Tibial artery (tissue), 4 donors: ENCODE results near the gene KLK12.

Experiments
- DNase-seq, 2 donors: peaks; one replicate each; pipeline ENCODE4 v3.0.0-alpha.2; 2019
- H3K27ac ChIP-seq, 2 donors: fragments of 200-600 bp; sonication (generic) in 1 of 2; 1 replicate in 1 of 2; 2 replicates in 1 of 2; pipeline ENCODE4 v1.5.1; 2018 to 2019; ENCODE audit warnings: mild to moderate bottlenecking in 1 of 2
- H3K27me3 ChIP-seq, 2 donors: fragments of 200-600 bp; sonication (generic) in 1 of 2; one replicate each; pipeline versions ENCODE4 v1.5.1 to v1.6.0; 2016 to 2019
- H3K36me3 ChIP-seq, 3 donors: fragments of 200-600 bp; sonication (generic) in 2 of 3; one replicate each; pipeline ENCODE4 v1.5.1; 2016 to 2019; ENCODE audit warnings: mild to moderate bottlenecking in 2 of 3
- H3K4me1 ChIP-seq, 4 donors: fragments of 200-600 bp; sonication (generic) in 2 of 4; 1 replicate in 3 of 4; 2 replicates in 1 of 4; pipeline ENCODE4 v1.5.1; 2016 to 2019
- H3K4me3 ChIP-seq, 2 donors: fragments of 200-600 bp; sonication (generic) in 1 of 2; 1 replicate in 1 of 2; 2 replicates in 1 of 2; pipeline ENCODE4 v1.5.1; 2018 to 2019; ENCODE audit warnings: mild to moderate bottlenecking in 2 of 2
- H3K9me3 ChIP-seq, 3 donors: fragments of 200-600 bp; sonication (generic) in 1 of 3; one replicate each; pipeline ENCODE4 v1.5.1; 2016 to 2019
- CTCF ChIP-seq, 2 experiments: fragments of 200-600 bp in 1 of 2; fragments of 450-650 bp in 1 of 2; IDR thresholded peaks; one replicate each; pipeline ENCODE4 v1.5.1; 2017 to 2019; ENCODE audit warnings: antibody characterized with exemption in 2 of 2, mild to moderate bottlenecking in 1 of 2, moderate library complexity in 1 of 2
- intact Hi-C: fragments of 100-400 bp; cut with DNase I; formaldehyde crosslinking; loops from one replicate; pipeline ENCODE4 v1.15.0; 2023; ENCODE audit warnings: low total_unique reads

The KLK12 gene

GRCh38 chr19:51034704-51035103 lies at the start of gene KLK12:
Gene KLK12 (minus strand): TSS chr19:51035002. CDS start chr19:51034621, 381 bp downstream.
- Histone ChIP-seq H3K4me1 (no peaks in the 10 kb centered on the region), H3K9me3 (no peaks in the 10 kb centered on the region)
- intact Hi-C loops, result no loop called here

GRCh38 chr19:51084505-51084904 lies 49.7 kb upstream of the KLK12 start:
- intact Hi-C loops, result no loop called here
- Histone ChIP-seq H3K36me3 (no peaks in the 10 kb centered on the region), H3K27me3 (peaks cover 0 to 11% of the 10 kb centered on the region in 2 donors), H3K4me1 (no peaks in the 10 kb centered on the region), H3K27ac (no peak overlapping the region), H3K4me3 (no peak overlapping the region), H3K9me3 (no peaks in the 10 kb centered on the region)
- TF ChIP-seq CTCF (IDR thresholded peaks at IDR 0.05), result no peak
- no peak for DNase-seq

More at GRCh38 chr19:51034704-51035103, at the start of gene KLK12:
- no peak for TF ChIP-seq CTCF (IDR thresholded peaks at IDR 0.05)
- peaks cover 0 to 12% of the 10 kb centered on the region in 2 donors for H3K27me3 ChIP-seq
- no peaks in the 10 kb centered on the region for H3K36me3 ChIP-seq
- no peak within 1 kb of the TSS for H3K27ac ChIP-seq
- no peak for DNase-seq
- H3K4me3 ChIP-seq, result no peak within 1 kb of the TSS

- no peak for TF ChIP-seq CTCF (IDR thresholded peaks at IDR 0.05)
- Histone ChIP-seq H3K9me3 (no peaks in the 10 kb centered on the region), H3K4me1 (no peaks in the 10 kb centered on the region), H3K36me3 (no peaks in the 10 kb centered on the region), H3K27me3 (peaks cover 0 to 14% of the 10 kb centered on the region in 2 donors), H3K4me3 (no peak overlapping the region), H3K27ac (no peak overlapping the region)
- intact Hi-C loops, result no loop called here
- peak in 1 of 2 donors; percentile 23 for DNase-seq
These were observed 49.0 kb upstream of the KLK12 start for GRCh38 chr19:51083783-51084182.

- Histone ChIP-seq H3K27ac (no peak overlapping the region), H3K27me3 (peaks cover 0 to 14% of the 10 kb centered on the region in 2 donors), H3K4me1 (no peaks in the 10 kb centered on the region), H3K4me3 (no peak overlapping the region), H3K36me3 (no peaks in the 10 kb centered on the region), H3K9me3 (no peaks in the 10 kb centered on the region)
- intact Hi-C loops, result no loop called here
- no peak for DNase-seq
- no peak for TF ChIP-seq CTCF (IDR thresholded peaks at IDR 0.05)
These were observed 48.4 kb upstream of the KLK12 start for GRCh38 chr19:51083181-51083580.

- no peak within 1 kb of the TSS for H3K27ac ChIP-seq
- no peaks in the 10 kb centered on the region for H3K9me3 ChIP-seq
- DNase-seq, result peak in 1 of 2 donors; percentile 44
- H3K4me1 ChIP-seq, result no peaks in the 10 kb centered on the region
- no peak for TF ChIP-seq CTCF (IDR thresholded peaks at IDR 0.05)
- intact Hi-C loops, result no loop called here
- no peaks in the 10 kb centered on the region for H3K36me3 ChIP-seq
- H3K4me3 ChIP-seq, result no peak within 1 kb of the TSS
- peaks cover 0 to 14% of the 10 kb centered on the region in 2 donors for H3K27me3 ChIP-seq
These were observed 47.8 kb upstream of the KLK12 start, which contains the start of gene KLK14 for GRCh38 chr19:51082611-51083010. Gene KLK14 (minus strand): TSS chr19:51082887. CDS start chr19:51082614, 273 bp downstream.

GRCh38 chr19:51081476-51081875 lies 46.7 kb upstream of the KLK12 start:
- peak in 1 of 2 donors; percentile 25 for DNase-seq
- H3K9me3 ChIP-seq, result no peaks in the 10 kb centered on the region
- no peak for TF ChIP-seq CTCF (IDR thresholded peaks at IDR 0.05)
- H3K27ac ChIP-seq, result no peak overlapping the region
- no peaks in the 10 kb centered on the region for H3K4me1 ChIP-seq
- H3K27me3 ChIP-seq, result peaks cover 0 to 14% of the 10 kb centered on the region in 2 donors
- H3K4me3 ChIP-seq, result no peak overlapping the region
- intact Hi-C loops, result no loop called here
- H3K36me3 ChIP-seq, result no peaks in the 10 kb centered on the region
